CD4-positive, alpha-beta T cell treated with Interleukin-12 subunit alpha and Interleukin-12 subunit beta, for 1 hour (primary cell): ENCODE data around the gene KISS1.

ENCODE experiments used
- DNase-seq: peaks from one replicate; pipeline ENCODE4 v3.0.0-alpha.2; 2020

The KISS1 gene

DNA sequence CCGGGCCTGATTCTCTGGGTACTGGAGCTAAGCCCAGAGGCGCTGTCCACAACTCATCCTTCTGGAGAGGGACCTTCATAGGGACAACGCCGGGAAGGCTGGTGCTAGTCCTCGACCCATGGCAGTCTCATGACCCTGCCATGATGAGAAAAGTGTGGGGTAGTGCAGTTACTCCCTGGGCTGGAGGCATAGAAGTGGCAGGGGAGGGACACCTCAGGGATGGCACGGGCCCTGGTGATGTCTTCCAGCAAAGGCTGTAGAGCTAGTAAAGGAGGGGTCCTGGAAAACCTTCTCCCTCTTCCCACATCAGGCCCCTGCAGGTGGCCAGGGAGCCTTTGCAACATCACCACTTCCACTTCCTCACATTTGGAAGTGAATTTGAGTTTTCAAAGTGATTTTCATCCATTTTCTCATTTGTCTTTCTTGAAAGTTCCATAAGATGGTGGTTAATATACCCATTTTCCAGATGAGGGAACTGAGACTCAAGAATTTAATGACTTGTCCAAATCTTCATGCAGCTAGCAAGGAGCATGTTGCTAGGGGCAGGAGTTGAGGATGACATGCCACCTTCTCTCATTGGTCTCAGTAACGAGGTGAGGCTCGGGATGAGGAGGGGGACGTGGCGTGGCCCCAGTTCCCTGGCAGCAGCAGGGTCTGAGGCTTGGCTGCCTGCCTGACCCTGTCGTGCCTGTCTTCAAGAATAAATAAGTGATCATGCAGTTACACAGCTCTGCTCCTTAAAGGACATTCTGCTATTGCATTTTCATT lies 20.8 kb upstream of the KISS1 start:
- no peak for DNase-seq

DNA sequence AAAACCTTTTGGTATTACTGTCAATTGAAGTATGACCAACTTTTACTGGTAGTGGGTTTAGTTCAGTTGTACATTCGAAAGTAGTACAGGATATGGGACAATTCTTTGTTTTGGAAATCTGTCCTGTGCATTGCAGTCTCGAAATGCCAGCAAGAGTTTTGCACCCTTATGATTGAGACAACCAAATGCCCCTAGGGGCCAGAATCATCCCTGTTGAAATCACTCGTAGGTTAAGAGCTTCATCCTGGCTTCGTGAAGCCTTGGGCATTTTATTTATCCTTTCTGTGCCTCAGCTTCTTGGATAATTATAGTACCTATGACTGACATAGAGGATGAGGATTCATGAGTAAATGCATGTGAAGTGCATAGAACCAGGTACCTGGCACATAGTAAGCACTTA lies 19.9 kb upstream of the KISS1 start:
- DNase-seq, result no peak

DNA sequence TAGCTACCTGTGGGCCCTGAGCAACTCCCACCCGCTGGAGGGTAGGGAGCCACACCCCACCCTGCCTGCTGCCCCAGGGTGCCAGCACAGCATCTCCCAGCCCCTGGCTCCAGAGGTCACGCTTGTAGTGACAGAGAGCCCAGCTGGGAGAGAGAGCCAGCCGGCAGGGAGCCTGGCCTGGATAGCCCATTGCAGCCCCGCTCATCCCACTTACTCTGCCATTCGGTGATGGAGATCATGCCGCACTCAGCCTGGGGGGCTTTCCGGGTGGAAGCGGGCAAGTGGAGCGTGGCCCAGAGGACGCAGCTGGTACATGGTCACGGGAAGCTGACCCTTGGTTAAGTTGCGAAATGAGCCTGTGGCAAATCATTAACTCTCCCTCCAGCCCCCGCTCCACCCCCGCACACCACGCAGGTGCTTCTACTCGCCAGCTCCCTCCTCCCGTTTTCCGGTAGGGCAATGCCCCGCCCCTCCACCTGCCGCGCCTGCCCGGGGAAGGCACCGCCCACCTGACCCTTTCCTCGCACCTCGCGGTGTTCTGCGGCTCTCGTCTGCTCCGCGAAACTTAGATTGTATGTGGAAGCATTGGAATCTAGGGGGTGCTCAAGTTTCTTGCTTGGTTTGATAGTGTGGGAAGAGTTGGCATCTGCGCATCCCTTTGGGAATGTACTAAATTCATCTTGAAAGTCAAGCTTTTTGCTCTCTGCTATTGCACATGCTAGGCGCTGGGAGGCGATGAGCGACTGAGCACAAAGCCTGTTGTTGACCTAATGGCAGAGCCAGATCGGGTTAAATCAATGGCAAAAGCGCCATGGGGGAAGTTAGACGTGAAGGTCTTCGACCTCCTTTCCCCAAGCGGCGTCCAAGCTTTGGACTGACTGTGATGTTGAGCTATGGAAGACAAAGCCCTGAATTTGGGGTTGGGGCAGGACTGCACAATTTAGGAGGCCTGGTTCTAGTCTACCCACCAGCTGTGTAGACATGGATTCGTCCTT lies 17.7 kb upstream of the KISS1 start, which contains the start of gene GOLT1A:
Gene GOLT1A, minus strand, starts transcription at position 321 of the 995 bp plus-strand sequence. Its CDS starts 82 bp downstream, at position 239.
- DNase-seq, result peak; percentile 31

DNA sequence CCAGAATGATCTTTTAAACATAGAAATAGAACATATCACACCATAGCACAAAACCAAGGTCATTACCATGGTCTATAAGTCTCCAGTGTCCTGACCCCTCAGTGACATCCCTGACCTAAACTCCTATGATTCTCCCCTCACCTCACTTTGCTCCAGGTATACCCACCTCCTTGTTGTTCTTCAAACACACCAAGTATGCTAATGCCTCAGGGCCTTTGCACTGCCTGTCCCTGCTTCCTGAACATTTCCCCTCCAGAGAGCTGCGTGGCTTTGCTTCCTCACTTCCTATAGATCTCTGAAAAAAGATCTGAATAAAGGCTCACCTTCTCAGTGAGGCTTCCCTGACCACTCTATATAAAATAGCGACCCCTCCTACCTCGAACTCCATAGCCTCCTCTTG lies 16.4 kb upstream of the KISS1 start:
- DNase-seq, result no peak

DNA sequence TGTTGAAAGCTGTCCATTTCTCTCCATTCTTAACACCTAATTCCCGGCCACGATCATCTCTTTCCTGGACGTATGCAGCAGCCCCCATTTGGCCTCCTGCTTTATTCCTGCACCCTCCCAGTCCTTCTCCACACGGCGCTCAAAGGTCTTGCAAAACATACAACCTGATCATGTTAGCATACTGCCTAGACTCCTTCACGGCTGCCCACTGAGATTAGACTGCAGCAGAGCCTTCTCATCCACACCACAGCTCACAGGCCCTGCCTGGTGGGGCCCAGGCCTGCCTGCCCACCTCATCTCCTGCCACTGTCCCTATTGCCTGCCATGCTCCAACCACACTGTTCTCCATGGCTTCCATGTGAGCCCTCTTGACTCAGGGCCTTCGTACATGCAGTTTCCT lies 14.8 kb upstream of the KISS1 start:
- DNase-seq, result no peak

DNA sequence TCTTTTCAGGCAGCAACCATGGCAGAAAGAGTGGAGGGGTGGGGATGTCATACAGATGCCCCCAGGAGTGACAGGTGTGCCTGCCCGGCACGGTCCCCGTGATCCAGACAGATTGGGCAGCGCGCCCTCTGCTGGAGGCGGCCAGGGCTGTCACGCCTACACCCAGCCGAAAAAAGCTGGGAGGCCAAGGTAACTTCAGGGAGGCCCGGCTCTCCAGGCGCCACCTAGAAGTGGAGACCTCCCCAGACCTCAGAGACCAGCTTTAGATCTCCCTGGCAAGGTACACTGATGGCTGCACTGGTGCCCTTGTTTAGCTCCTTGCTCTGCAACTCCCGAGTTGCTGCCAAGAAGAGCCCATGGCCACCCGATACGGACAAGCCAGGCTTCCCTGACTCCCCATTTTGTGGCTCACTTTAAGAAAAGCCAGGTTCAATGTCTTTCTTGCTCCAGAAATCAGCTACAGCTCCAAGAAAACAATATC lies 10.9 kb upstream of the KISS1 start:
- DNase-seq, result peak; percentile 62

DNA sequence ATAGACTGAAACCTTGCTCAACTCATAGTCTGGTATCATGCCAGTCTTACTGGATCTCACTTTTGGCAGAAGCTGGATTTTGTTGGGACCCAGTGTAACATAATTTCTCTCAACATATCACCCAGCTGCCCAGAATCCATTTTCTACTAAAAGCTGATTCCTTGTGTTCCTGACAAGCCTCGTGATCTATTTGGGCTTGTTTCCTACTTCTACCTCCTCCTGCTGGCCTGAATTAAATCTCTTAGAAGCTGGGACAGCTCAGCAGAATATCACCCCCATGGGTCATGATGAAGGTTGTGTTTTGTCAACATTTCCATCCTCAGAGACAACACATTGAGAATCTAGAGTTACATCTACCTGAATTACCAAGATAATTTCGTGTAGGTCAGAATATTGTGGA lies 9.8 kb upstream of the KISS1 start:
- no peak for DNase-seq

DNA sequence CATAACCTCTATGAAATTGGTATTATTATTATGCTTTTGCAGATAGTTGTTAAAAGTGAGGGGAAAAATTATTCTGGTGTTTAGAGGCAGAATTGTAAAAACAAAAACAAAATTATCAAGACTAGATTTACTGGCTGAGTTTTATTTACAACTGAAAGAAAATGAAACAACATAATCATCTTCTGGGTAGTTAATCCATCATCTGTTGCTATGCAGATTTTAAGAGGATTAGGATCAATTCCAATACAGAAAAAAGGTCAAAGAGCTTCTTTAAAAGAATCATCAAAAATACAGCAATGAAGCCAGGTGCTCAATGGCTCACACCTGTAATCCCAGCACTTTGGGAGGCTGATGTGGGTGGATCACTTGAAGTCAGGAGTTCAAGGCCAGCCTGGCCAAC lies 9.2 kb upstream of the KISS1 start:
- no peak for DNase-seq

DNA sequence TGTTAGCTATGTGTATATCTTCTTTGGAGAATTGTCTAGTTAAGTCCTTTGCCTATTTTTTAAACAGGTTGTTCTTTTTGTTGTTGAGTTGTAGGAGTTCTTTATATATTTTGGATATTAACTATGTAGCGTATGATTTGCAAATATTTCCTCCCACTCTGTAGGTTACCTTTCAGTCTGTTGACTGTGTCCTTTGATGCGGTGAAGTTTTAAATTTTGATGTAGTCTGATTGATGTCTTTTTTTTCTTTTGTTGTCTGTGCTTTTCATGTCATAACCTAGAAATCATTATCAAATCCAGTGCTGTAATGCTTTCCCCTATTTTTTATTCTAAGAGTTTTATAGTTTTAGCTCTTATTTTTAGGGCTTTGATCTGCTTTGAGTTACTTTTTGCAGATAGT lies 8.7 kb upstream of the KISS1 start:
- DNase-seq, result no peak

DNA sequence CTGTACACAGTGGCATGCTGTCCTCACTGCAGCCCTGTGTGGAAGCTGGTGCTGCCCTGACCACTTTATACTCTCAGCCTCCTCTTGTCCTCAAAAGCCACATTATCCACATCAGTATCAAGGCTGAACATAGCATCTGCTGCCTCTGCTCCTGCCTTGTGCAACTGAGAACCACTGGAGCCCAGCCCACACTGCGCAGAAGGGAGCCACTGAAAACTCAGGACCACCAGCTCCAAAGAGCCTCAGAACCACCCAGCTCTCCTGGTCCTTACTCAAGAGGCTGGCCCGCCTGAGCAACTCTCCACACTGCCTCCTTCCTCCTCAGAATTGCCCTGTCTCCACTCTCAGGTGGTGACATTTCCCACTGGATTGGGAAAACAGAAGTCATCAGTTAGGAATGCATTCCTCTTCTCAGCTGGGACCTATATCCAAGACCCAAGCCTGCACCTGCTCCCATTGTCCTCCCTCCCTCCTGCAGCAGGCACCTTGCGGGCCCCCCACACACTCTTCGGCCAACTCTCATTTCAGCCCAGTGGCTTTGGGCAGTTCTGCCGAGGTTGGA lies 7.0 kb upstream of the KISS1 start:
- no peak for DNase-seq

DNA sequence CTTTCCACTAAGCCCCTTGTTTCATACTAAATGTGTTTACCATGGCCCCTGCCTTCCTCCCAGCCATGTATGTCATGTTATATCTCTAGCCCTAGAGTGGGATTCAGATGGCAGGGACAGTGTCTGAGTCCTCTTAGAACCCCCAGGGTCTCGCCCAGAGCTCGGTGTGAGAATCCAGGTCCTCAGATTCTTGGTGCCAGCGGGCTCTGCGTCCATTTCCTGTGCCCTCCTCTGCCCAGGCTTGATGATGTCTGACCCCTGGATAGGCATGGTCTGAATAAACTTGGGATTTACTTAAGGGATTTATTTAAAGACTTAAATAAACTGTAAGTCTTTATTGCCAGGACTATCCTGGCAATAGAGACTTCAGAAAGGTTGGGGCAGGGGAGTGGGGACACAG lies 6.2 kb upstream of the KISS1 start:
- DNase-seq, result no peak

DNA sequence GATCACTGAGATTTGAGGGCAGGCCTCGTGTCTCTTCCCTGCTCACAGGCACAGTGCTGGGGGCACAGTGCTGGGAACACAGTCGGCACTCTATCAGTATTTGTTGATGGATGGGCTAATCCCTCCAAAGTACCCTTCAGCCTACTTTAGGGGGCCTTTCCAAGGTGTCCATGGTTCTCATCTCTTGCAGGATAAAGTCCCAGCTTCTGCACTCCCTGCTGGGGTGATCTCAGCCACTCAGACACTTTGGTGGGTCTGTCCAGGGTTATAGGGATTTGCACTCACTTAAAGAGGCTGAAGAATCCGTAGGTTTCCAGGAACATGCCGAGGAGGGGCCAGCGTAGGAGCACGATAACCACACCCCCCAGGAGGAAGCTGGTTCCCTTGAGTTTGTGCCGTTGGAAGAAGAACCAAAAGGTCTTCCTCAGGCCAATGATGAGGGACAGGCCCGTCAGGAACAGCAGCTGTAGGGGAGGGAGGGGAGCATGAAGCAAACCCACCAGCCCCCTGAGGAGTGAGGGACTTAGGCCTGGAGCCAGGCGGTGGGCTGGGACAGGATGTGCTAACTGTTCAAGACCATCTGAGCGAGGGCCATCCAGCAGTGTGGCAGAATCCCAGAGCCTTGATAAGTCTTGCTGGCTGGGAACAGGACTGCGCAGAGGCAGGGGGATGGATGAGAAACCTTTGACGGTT lies 5.2 kb upstream of the KISS1 start:
- DNase-seq, result no peak

DNA sequence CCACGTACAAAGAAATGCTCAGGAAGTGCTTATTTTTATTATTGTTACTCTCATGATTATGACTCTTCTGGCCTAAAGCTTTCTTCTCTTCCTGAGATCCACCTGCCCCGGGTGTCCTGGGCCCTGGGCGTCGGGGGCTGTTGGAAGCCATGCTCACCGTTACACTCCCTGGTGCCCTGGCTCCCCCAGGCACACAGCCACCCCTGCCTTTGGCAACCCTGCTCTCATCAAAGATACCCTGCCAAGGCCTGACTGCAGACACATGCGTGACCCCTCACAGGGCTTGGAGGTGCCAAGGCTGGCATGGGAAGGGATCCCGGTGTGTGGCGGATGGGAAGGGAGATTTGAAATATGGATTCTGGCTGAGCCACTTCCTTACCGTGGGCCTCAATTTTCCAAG lies 3.3 kb upstream of the KISS1 start:
- DNase-seq, result no peak

DNA sequence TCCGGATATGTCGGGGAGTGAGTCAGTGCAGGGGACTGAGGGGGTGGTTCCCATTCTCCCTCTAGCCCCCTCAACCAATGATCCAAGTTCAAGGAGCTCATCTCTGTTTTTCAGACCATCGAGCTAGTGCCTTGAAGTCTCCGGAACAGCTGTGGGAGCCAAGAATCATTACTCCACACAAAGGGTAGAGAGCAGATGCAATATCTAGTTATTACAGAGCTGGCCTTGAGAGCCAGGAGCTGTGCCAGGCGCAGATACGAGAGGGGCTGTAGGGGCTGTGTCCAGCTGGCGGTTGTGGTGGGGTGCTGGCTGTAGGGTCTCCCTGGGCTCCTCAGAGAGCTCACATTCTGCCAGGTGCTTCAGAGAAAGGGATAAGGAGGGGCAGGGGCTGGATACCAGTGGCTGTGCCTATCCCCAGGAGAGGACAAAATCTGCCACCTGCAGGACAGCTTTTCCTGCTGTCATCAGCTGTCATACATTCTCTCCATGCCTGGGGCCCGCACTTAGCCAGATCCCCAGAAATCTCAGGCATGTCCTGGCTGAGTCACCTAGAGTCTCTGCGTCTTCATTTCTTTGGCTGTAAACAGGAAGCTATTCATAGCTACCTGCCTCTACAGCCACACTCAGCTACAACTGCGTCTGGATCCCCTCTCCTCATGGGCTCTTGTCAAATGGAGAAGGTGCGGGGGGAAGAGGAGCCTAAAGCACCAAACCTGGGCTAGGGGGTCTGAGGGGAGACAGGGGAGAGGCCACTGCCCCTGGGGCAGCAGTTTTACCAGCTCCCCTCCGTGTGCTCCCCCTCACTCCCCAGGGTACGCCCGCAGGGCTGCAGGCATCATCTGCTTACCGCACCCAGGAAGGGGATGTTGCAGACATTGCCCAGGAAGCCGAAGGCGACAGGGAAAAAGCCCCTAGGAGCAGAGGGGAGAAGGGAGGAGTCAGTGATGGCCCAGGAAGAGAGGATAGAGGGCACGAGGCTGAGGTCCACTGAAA lies 2.4 kb upstream of the KISS1 start:
- no peak for DNase-seq

DNA sequence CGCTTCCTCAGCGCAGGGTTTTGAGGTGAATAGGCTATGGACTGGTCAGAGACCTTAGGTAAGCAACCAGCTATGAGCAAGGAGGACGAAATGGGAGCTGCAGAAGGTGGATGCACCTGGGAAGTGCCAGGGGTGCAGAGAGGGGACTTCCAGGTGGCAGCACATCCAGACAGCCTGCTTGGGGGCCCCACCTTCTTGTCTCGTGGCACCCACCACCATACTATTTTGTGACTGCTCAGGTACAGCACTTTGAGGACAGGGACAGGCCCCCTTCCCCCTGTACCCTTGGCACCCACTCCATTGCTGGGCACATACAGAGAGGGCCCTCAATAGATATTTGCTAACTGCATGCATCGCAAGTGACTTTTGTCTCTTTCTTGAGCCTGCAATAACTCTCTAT lies 777 bp upstream of the KISS1 start:
- DNase-seq, result no peak

DNA sequence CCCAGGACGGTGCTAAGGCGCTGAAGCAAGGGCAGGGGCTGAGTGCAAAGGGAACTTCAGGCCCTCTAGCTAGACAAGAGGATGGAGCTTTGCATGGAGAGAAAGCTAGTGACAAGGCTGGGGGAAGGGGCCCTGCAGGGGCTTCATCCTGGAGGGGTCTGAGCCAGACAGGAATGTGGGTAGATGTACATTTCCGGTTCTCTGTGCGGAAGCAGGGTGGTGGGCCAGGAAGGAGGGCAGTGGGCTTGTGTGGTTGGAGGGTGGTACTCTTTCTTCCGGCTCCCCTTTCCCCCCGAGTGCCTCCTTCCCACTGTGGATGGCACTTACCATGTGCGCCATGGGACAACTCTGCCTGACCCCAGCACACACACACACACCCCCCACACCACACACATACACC lies 1.5 kb downstream of the KISS1 start:
- no peak for DNase-seq

DNA sequence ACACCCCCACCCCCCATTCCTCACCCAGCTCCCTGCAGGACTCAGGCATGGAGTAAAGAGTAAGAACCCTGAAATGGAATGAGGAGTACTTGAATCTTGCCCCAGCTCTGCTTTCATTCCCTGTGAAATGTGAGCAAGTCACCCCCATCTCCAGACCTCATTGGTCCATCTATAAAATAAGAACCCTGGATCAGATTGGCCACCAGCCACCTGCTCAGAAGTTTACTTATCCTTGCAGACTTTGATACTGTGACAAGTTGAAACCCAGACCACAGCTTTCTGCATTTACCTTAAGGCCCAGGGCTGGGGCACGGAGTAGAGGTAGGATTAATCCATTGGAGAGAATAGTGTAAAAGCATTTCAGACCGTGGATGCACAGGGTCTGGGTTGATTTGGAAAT lies 2.2 kb downstream of the KISS1 start:
- DNase-seq, result no peak

DNA sequence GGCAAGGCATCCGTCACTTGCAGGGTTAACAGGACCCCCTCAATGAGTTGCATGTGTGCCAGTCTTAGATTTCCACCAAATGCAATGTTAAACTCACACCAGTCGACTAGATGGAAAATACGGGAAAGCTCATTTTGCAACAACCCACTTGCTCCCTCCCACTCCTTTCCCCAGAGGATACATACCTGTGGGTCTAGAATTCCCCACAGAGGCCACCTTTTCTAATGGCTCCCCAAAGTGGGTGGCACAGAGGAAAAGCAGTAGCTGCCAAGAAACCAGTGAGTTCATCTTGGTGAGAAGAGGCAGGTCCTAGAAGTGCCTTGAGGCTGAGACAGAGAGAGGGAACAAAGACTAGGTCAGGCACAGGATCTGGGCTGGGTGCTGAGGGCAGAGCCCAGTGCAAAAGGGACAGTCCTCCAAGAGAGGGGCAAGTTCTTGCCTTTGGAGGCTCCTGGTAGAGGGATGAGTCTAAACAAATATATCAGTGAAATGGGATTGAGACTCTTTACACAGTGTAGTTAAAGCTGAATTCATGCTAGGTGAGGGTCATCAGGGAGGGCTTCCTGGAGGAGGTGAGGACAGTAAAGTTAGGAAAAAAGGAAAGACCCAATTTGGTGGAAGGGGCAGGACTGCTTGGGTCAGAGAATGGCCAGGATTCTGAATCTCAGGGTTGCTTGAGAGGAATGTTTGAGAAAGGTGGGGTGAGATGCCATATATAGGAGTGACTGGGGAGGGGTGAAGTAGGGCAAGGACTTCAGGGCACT lies 3.5 kb downstream of the KISS1 start:
- DNase-seq, result no peak

DNA sequence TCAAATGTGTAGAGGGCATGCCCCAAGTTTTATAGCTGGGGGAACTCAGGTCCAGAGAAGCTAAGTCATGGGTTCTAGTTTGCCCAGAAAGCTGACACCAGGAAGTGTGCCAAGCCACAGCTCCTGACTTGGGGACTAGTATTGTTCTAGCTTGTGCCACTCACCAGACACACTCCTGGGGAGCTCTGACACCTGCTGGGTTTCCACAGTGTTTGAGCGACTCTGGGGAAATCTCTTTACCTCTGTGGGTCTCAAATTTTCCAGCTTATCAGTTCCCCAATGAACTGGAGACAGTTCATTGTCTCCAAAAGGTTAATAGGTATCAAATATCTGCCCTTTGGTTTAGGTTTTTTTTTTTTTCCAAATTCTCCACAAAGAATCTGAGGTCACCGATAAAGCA lies 4.2 kb downstream of the KISS1 start:
- DNase-seq, result no peak

DNA sequence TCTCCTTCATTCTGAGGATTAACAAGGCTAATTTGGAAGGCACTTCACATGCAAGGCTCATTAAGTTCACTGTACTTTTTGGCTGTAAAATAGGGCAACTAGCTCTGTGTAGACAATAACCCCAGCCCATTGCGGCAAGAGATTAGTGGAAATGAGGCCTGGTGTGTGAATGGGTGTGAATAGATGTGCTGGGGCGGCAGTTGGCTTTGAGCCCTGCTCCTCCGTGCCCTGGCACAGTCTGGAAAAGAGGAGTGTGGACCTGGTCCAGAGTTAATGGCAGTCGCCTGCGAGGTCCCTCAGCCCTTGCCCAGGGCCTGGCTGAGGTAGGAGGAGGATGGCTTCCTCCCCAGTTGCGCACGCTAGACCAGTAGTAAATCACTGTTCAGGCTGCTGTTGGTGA lies 4.8 kb downstream of the KISS1 start:
- no peak for DNase-seq
